ENCODE results near the gene NKD1.

NKD1 gene

DNA sequence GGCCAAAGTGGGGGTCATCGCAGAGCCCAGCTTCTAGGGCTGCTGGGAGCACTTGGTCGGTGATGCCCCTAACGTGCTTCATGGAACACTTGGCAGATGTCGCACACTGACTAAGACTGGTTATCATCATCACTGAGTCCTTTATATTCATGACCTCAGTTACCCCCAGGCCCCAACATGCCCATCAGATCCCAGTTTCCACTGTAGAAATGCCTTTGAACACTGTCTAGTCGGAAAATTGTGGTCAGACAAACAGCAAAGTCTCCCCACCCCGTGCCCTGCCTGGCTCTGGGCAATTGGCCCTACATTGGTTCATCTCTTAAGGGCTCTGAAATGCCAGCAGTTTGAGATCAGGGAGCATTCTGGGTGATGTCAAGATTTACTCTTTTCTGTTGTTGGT, 51.3 kb downstream of the NKD1 start:
- TF ChIP-seq TAF1 (IDR thresholded peaks at IDR 0.05; ENCODE audit: borderline replicate concordance, insufficient read depth, low read length) (no peak), FOXP2 (optimal IDR thresholded peaks at IDR 0.05; ENCODE audit: borderline replicate concordance, extremely low read depth, extremely low read length, insufficient read depth) (no peak), POLR2AphosphoS5 (IDR thresholded peaks at IDR 0.05; ENCODE audit: low read depth, low read length) (no peak), SIN3A (IDR thresholded peaks at IDR 0.05; ENCODE audit: borderline replicate concordance, insufficient read depth, low read length) (no peak)
- TF ChIP-seq, protein P1, sequence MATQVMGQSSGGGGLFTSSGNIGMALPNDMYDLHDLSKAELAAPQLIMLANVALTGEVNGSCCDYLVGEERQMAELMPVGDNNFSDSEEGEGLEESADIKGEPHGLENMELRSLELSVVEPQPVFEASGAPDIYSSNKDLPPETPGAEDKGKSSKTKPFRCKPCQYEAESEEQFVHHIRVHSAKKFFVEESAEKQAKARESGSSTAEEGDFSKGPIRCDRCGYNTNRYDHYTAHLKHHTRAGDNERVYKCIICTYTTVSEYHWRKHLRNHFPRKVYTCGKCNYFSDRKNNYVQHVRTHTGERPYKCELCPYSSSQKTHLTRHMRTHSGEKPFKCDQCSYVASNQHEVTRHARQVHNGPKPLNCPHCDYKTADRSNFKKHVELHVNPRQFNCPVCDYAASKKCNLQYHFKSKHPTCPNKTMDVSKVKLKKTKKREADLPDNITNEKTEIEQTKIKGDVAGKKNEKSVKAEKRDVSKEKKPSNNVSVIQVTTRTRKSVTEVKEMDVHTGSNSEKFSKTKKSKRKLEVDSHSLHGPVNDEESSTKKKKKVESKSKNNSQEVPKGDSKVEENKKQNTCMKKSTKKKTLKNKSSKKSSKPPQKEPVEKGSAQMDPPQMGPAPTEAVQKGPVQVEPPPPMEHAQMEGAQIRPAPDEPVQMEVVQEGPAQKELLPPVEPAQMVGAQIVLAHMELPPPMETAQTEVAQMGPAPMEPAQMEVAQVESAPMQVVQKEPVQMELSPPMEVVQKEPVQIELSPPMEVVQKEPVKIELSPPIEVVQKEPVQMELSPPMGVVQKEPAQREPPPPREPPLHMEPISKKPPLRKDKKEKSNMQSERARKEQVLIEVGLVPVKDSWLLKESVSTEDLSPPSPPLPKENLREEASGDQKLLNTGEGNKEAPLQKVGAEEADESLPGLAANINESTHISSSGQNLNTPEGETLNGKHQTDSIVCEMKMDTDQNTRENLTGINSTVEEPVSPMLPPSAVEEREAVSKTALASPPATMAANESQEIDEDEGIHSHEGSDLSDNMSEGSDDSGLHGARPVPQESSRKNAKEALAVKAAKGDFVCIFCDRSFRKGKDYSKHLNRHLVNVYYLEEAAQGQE (IDR thresholded peaks at IDR 0.05; ENCODE audit: insufficient read depth in 1 of 2, low read depth in 2 of 2, low read length in 2 of 2): no peak

GRCh38 chr16:50600582-50601283, 52.5 kb downstream of the NKD1 start:
- no peak for TF ChIP-seq SIN3A (IDR thresholded peaks at IDR 0.05; ENCODE audit: borderline replicate concordance, insufficient read depth, low read length)
- TF ChIP-seq, protein P1 (IDR thresholded peaks at IDR 0.05; ENCODE audit: insufficient read depth in 1 of 2, low read depth in 2 of 2, low read length in 2 of 2): no peak
- no peak for TF ChIP-seq FOXP2 (optimal IDR thresholded peaks at IDR 0.05; ENCODE audit: borderline replicate concordance, extremely low read depth, extremely low read length, insufficient read depth)
- no peak for TF ChIP-seq POLR2AphosphoS5 (IDR thresholded peaks at IDR 0.05; ENCODE audit: low read depth, low read length)
- TF ChIP-seq TAF1 (IDR thresholded peaks at IDR 0.05; ENCODE audit: borderline replicate concordance, insufficient read depth, low read length): no peak

DNA sequence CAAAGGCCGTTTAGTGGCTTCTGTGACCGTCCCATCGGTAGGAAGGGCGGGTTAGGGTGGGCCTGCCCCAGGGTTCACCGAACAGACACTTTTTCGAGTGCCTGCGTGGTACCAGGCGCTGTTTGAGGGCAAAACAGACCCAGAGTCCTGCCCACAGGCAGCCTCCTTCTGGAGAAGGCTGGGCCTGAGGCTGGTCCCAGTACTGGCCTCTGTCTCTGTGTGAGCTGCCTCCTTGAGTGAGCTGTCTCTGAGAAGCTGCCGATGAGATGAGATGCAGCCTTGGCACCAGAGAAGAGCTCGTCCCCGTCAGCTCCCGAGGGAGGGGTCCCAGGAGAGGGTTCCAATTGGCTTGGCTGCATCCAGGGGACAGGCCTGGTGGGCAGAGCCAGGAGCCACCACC, 53.1 kb downstream of the NKD1 start:
- TF ChIP-seq SIN3A (IDR thresholded peaks at IDR 0.05; ENCODE audit: borderline replicate concordance, insufficient read depth, low read length): no peak
- no peak for TF ChIP-seq POLR2AphosphoS5 (IDR thresholded peaks at IDR 0.05; ENCODE audit: low read depth, low read length)
- no peak for TF ChIP-seq TAF1 (IDR thresholded peaks at IDR 0.05; ENCODE audit: borderline replicate concordance, insufficient read depth, low read length)
- no peak for TF ChIP-seq FOXP2 (optimal IDR thresholded peaks at IDR 0.05; ENCODE audit: borderline replicate concordance, extremely low read depth, extremely low read length, insufficient read depth)
- TF ChIP-seq, protein P1 (IDR thresholded peaks at IDR 0.05; ENCODE audit: insufficient read depth in 1 of 2, low read depth in 2 of 2, low read length in 2 of 2): no peak

DNA sequence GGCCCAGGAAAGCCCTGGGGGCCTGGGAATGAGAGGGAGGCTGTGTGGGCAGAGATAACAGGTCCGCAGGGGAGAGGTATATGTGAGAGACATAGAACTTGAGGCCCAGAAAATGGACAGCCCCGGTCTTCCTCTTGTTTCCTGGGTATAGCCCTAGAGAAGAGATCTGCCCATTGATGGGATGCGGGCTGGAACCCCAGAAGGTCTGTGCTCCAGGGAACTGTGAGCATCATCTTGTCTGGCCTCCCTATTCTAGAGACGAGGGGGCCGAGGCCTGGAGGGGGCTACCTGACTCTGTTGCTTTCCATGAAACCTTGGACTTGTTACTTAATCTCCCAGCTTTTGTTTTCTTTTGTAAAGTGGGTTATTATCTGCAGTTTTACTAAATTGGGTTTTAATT, 53.9 kb downstream of the NKD1 start:
- TF ChIP-seq, protein P1 (IDR thresholded peaks at IDR 0.05; ENCODE audit: insufficient read depth in 1 of 2, low read depth in 2 of 2, low read length in 2 of 2): no peak
- TF ChIP-seq POLR2AphosphoS5 (IDR thresholded peaks at IDR 0.05; ENCODE audit: low read depth, low read length): no peak
